WTC11 (cell line): ENCODE results near the gene RBFOX2.
"Not testable (repeated sequence)": the region's sequence is repeated elsewhere in the genome, so short reads cannot be mapped to it uniquely, and the experiment has no call there.

Experiments used
- RELA ChIP-seq: sonication (generic); formaldehyde crosslinking; IDR thresholded peaks from 2 replicates; pipeline ENCODE4 v1.8.1; 2022; ENCODE audit warnings: missing genetic modification reagents, mild to moderate bottlenecking, borderline replicate concordance
- ZNF423 ChIP-seq: fragments of 250-450 bp; sonication (Bioruptor Pico); IDR thresholded peaks from 2 replicates; pipeline ENCODE4 v2.1.2; 2022; ENCODE audit warnings: mild to moderate bottlenecking, moderate library complexity
- TF ChIP-seq, protein P1 (sequence below): sonication (generic); formaldehyde crosslinking; IDR thresholded peaks from 2 replicates; pipeline ENCODE4 v1.8.1; 2022; ENCODE audit warnings: low read depth, missing genetic modification reagents, borderline replicate concordance
- TF ChIP-seq, protein P2 (sequence below): fragments of 200-600 bp; IDR thresholded peaks from 2 replicates; pipeline ENCODE4 v1.8.0; 2022; ENCODE audit warnings: antibody characterized with exemption

DNA sequence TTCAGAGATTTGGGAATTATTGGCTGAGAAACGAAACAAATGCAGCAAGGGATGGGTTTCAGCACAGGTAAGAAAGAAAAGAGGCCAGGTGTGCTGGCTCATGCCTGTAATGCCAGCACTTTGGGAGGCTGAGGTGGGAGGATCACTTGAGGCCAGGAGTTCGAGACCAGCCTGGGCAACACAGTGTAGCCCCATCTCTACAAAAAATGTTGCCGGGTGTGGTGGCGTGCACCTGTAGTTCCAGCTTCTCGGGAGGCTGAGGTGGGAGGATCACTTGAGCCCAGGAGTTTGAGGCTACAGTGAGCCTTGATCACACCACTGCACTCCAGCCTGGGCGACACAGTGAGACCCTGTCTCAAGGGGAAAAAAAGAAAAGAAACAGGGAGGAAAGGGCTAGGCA, 290.7 kb downstream of the RBFOX2 start:
- TF ChIP-seq RELA; ZNF423 (CRISPR knock-in tag): not testable (repeated sequence)
- TF ChIP-seq, protein P1, sequence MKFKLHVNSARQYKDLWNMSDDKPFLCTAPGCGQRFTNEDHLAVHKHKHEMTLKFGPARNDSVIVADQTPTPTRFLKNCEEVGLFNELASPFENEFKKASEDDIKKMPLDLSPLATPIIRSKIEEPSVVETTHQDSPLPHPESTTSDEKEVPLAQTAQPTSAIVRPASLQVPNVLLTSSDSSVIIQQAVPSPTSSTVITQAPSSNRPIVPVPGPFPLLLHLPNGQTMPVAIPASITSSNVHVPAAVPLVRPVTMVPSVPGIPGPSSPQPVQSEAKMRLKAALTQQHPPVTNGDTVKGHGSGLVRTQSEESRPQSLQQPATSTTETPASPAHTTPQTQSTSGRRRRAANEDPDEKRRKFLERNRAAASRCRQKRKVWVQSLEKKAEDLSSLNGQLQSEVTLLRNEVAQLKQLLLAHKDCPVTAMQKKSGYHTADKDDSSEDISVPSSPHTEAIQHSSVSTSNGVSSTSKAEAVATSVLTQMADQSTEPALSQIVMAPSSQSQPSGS (CRISPR knock-in tag): not testable (repeated sequence)
- TF ChIP-seq, protein P2, sequence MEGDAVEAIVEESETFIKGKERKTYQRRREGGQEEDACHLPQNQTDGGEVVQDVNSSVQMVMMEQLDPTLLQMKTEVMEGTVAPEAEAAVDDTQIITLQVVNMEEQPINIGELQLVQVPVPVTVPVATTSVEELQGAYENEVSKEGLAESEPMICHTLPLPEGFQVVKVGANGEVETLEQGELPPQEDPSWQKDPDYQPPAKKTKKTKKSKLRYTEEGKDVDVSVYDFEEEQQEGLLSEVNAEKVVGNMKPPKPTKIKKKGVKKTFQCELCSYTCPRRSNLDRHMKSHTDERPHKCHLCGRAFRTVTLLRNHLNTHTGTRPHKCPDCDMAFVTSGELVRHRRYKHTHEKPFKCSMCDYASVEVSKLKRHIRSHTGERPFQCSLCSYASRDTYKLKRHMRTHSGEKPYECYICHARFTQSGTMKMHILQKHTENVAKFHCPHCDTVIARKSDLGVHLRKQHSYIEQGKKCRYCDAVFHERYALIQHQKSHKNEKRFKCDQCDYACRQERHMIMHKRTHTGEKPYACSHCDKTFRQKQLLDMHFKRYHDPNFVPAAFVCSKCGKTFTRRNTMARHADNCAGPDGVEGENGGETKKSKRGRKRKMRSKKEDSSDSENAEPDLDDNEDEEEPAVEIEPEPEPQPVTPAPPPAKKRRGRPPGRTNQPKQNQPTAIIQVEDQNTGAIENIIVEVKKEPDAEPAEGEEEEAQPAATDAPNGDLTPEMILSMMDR: not testable (repeated sequence)
